ENCODE data around the gene AIPL1.

The AIPL1 gene

DNA sequence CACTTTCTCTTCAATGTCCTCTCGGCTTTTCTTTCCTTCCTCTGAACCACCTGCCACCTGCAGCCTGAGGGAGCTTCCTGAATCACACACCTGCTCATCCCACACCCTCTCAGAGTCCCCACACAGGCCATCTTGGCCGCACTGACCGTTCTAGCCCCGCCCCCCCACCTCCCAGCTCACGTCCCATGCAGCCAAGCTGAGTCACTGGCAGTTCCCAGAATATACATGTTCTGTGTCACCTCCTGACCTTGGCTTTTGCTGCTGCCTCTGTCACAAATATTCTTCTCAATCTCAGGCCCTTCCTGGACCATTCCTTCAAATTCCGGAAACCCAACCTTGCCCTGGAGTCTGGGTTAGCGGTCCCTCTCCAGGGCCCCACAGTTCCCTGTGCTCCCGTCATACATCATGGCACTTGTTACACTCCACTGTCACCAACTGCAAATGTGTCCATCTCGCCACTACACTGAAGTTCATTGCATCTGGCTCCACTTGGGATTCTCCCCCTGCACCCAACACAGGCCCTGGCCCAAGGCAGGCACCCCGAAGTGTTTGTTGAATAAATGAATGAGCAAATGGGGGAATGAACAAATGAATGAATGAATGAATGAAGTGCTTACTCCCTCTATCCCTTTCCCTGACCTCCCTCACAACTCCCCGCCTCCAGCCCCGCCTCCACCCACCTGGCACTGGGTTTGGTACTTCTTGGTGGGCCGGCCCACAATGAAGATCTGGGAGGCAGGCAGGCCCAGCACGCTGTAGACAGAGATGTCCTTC is 22.2 kb upstream of the AIPL1 start:
- Histone ChIP-seq H3K4me1 (ENCODE audit: control insufficient read depth, insufficient read depth, low read length) (peaks cover 31% of the 10 kb centered on the region), H3K4me3 (ENCODE audit: low read depth, low read length) (no peak overlapping the region), H3K9ac (ENCODE audit: low read depth, low read length) (no peak overlapping the region), H3K9me3 (ENCODE audit: control insufficient read depth, insufficient read depth, low read length) (no peaks in the 10 kb centered on the region), H3K27ac (ENCODE audit: low read depth, low read length) (no peak overlapping the region), H3K36me3 (ENCODE audit: control insufficient read depth, insufficient read depth, low read length) (peaks cover 3% of the 10 kb centered on the region; the same call in 1 of the 2 replicates), H3K27me3 (ENCODE audit: control insufficient read depth, insufficient read depth, low read length) (no peaks in the 10 kb centered on the region)

DNA sequence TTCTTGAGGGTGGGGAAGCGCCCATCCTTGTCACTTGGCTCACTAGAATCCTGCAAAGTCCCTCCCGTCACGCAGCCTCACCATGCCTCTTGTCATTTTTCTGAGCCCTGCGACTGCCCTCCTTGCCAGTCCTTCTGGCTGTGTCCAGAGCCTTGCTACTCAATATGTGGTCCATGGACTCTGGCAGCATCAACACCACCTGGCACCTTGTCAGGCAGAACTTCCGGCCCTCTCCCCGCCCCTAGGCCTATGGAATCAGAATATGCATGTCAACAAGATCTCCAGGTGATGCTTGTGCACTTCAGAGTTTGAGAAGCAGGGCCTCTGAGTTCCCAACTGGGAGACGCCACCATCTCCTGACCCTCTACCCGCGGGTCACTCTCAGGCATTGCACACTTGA is 21.4 kb upstream of the AIPL1 start:
- H3K4me1 ChIP-seq (ENCODE audit: control insufficient read depth, insufficient read depth, low read length), result peaks cover 29% of the 10 kb centered on the region
- H3K27me3 ChIP-seq (ENCODE audit: control insufficient read depth, insufficient read depth, low read length), result no peaks in the 10 kb centered on the region
- H3K4me3 ChIP-seq (ENCODE audit: low read depth, low read length), result no peak overlapping the region
- H3K9me3 ChIP-seq (ENCODE audit: control insufficient read depth, insufficient read depth, low read length), result no peaks in the 10 kb centered on the region
- H3K27ac ChIP-seq (ENCODE audit: low read depth, low read length), result no peak overlapping the region
- no peak overlapping the region for H3K9ac ChIP-seq (ENCODE audit: low read depth, low read length)
- H3K36me3 ChIP-seq (ENCODE audit: control insufficient read depth, insufficient read depth, low read length), result peaks cover 3% of the 10 kb centered on the region; the same call in 1 of the 2 replicates

DNA sequence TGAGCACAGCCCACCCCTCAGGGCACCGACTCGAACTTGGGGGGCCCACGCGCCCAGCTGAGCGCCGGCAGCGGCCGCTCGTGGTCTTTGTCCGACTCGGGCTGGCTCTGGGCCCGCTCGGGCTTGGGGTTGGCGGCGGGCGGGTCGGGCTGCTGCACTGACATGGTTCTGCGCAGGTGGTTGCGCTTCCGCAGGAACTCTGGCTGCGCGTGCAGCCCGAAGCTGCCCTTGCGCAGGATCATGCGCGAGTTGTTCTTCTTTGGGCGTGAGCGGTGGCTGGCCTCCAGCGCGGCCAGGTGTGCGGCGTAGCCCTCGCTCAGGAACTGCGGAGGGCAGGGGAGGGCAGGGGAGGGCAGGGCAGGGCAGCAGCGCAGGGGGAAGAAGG is 20.4 kb upstream of the AIPL1 start:
- peak overlapping the region; percentile 49 for H3K9ac ChIP-seq (ENCODE audit: low read depth, low read length)
- no peak overlapping the region for H3K27ac ChIP-seq (ENCODE audit: low read depth, low read length)
- peaks cover 28% of the 10 kb centered on the region for H3K4me1 ChIP-seq (ENCODE audit: control insufficient read depth, insufficient read depth, low read length)
- H3K9me3 ChIP-seq (ENCODE audit: control insufficient read depth, insufficient read depth, low read length), result no peaks in the 10 kb centered on the region
- H3K36me3 ChIP-seq (ENCODE audit: control insufficient read depth, insufficient read depth, low read length), result peaks cover 13% of the 10 kb centered on the region; the same call in 1 of the 2 replicates
- no peaks in the 10 kb centered on the region for H3K27me3 ChIP-seq (ENCODE audit: control insufficient read depth, insufficient read depth, low read length)
- H3K4me3 ChIP-seq (ENCODE audit: low read depth, low read length), result peak overlapping the region; percentile 68

DNA sequence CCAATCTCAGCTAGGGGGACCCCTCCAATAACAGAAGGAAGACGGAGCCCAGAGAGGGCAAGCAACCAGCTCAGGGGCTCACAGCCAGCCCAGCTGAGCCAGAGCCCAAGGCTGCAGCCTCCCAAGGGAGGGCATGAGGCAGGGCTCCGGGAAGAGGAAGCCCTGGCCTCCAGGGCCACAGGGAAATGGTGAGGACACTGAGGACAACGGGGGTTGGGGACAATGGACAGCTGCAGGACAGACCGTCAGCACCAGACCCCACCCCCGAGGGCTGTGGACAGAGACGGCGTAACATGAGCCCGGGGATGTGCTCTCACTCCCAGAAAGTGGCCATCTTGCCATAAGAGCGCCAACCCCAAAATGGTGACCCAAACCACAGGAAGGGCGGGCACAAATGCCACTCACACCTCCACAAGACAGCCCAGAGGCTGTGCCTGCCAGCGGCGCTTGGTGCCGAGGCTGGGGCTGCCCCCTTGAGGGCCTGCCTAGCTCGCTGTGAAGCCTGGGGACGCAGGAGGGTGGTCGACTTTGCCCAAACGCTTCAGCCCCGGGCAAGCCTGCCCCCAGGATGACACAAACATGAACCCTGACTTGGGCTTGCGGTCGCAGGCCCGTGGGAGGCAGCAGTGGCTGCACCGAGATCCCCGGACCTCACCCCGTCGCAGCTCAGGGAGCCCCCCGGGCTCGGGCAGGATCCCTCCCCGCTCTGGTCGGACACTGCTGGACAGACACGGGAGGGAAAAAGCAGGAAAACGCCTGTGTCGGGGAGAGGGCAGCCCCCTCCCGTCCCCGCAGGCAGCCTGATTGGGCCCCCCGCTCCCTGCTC is 19.8 kb upstream of the AIPL1 start:
- Histone ChIP-seq H3K4me3 (ENCODE audit: low read depth, low read length) (peak overlapping the region; percentile 68), H3K27ac (ENCODE audit: low read depth, low read length) (no peak overlapping the region), H3K9ac (ENCODE audit: low read depth, low read length) (peak overlapping the region; percentile 49), H3K4me1 (ENCODE audit: control insufficient read depth, insufficient read depth, low read length) (peaks cover 28% of the 10 kb centered on the region), H3K27me3 (ENCODE audit: control insufficient read depth, insufficient read depth, low read length) (no peaks in the 10 kb centered on the region), H3K9me3 (ENCODE audit: control insufficient read depth, insufficient read depth, low read length) (no peaks in the 10 kb centered on the region), H3K36me3 (ENCODE audit: control insufficient read depth, insufficient read depth, low read length) (peaks cover 20% of the 10 kb centered on the region)

DNA sequence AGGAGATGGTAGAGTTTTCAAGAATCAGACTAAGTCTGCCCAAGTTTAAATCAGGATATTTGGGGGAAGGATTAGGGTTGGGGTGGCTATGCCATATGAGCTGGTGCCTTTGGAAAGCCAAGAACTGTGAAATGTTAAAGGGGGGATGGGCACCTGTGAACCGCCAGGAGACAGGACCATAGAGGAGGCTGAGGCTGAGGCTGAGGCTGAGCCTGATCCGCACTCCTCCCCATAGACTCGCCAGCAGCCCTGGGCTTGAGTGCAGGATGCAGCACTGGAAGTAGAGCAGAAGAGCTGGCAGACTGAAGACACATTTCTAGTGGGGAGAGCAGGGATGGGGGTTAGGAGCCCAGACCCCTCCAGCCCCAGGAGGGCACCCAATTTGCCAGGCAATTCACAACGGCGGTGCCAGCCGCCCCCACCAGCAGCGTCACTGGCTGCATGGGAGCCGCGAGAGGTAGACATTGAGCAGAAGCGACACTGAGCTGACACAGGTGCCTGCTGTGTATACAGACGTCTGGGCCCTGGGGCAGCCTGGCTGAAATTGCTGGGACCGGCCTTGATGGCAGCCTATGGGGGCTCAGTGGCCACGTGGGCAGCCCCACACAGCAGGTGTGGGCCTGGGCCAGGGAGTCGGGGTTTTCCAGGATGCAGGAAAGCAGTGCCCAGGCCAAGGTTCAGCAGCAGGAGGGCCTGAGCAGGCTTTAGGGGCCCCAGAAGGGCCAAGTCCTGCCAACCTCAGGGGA is 18.5 kb upstream of the AIPL1 start:
- Histone ChIP-seq H3K27me3 (ENCODE audit: control insufficient read depth, insufficient read depth, low read length) (no peaks in the 10 kb centered on the region), H3K9me3 (ENCODE audit: control insufficient read depth, insufficient read depth, low read length) (no peaks in the 10 kb centered on the region), H3K27ac (ENCODE audit: low read depth, low read length) (no peak overlapping the region), H3K4me1 (ENCODE audit: control insufficient read depth, insufficient read depth, low read length) (peaks cover 28% of the 10 kb centered on the region), H3K36me3 (ENCODE audit: control insufficient read depth, insufficient read depth, low read length) (peaks cover 32% of the 10 kb centered on the region), H3K9ac (ENCODE audit: low read depth, low read length) (no peak overlapping the region), H3K4me3 (ENCODE audit: low read depth, low read length) (no peak overlapping the region)

DNA sequence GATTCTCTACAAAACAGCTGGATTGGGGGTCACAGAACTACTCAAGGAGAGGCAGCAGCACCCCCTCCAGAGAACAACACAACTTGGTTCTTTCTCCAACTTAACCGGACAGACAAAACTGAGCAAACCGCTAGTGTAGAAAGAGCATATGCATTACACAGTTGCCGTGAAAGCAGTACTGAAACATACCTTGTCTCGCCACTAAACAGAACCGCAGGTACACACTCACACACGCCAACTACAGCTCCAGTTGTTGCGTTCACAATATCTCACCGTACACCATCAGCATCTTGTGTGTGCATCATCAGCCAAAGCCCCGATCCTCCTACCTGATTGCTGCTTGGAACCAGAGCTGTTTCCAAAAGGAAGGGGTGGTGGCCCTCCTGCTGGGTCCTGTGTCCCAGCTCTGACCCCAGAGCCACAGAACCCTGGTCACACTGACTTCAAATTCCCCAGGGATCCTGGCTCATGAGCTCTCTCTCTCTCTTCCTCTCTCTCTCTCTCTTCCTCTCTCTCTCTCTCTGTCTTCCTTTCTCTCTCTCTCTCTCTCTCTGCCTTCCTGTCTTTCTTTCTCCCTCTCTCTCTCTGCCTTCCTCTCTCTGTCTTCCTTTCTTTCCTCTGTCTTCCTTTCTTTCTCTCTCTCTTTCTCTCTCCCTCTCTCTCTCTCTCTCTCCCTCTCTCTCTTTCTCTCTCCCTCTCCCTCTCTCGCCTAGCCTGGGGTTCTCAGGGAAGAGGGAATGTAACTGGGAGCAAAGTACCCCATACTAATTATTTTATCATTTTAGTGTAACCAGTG is 17.7 kb upstream of the AIPL1 start:
- Histone ChIP-seq H3K9me3 (ENCODE audit: control insufficient read depth, insufficient read depth, low read length) (no peaks in the 10 kb centered on the region), H3K27me3 (ENCODE audit: control insufficient read depth, insufficient read depth, low read length) (no peaks in the 10 kb centered on the region), H3K9ac (ENCODE audit: low read depth, low read length) (no peak overlapping the region), H3K4me3 (ENCODE audit: low read depth, low read length) (no peak overlapping the region), H3K36me3 (ENCODE audit: control insufficient read depth, insufficient read depth, low read length) (peaks cover 38% of the 10 kb centered on the region), H3K4me1 (ENCODE audit: control insufficient read depth, insufficient read depth, low read length) (peaks cover 28% of the 10 kb centered on the region), H3K27ac (ENCODE audit: low read depth, low read length) (no peak overlapping the region)

DNA sequence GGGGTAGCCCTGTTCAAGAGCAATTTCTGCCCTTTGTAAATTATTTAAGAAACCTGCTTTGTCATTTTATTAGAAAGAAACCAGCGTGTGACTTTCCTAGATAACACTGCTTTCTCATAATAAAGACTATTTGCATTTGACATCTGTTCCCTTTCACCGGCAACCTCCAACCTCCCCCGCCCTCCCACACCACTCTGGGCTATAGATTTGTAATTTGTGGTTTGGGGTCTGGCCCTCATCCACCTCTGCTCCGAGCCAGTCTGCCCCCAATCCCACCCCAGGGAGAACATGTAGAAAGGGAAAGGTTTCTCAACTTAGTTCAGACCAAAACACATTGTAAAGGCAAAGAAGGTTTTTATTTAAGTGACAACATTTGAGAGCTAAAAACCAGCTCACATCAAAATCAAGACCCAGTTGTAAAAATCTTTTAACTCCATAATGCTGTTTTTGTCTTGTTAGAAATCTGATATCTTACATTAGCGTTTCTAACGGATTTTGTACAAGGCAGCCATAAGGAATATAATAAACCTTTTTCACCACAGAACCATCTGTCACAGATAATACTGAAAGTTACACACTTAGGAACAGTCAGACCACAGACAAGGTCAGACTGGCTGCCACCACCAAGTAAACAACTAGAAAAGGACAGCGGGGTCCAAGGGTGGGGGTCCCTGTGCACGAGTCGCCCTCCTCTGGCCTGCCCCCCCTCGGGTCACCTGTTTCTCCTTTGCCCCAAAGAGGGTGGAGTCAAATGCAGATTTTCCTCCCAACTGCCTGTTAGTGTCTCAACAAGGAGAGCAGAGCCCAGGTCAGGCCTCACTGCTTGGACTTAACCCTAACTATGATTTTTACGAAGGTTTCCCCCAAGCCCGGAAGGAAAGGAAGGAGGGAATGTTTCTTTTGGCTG is 16.3 kb upstream of the AIPL1 start:
- Histone ChIP-seq H3K27ac (ENCODE audit: low read depth, low read length) (no peak overlapping the region), H3K9me3 (ENCODE audit: control insufficient read depth, insufficient read depth, low read length) (no peaks in the 10 kb centered on the region), H3K4me3 (ENCODE audit: low read depth, low read length) (no peak overlapping the region), H3K36me3 (ENCODE audit: control insufficient read depth, insufficient read depth, low read length) (peaks cover 51% of the 10 kb centered on the region), H3K9ac (ENCODE audit: low read depth, low read length) (no peak overlapping the region), H3K4me1 (ENCODE audit: control insufficient read depth, insufficient read depth, low read length) (peaks cover 28% of the 10 kb centered on the region), H3K27me3 (ENCODE audit: control insufficient read depth, insufficient read depth, low read length) (no peaks in the 10 kb centered on the region)

DNA sequence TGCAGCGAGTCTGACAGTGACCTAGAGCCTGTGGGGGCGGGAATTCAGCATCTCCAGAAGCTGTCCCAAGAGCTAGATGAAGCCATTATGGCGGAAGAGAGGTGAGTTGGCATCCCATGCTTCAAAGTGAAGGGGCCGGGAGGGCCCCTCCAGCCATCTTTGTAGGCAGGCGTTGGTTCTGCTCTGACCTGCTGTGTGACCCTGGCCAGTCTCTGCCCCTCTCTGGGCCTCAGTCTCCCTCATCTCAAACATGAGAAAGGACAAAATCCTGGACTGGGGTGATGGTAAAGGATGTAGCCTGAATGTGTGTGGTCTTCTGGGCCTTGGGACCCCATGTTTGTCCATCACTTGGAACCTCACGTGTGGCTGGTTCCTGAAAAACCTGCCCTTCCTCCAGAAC is 14.4 kb upstream of the AIPL1 start:
- Histone ChIP-seq H3K27me3 (ENCODE audit: control insufficient read depth, insufficient read depth, low read length) (no peaks in the 10 kb centered on the region), H3K9me3 (ENCODE audit: control insufficient read depth, insufficient read depth, low read length) (no peaks in the 10 kb centered on the region), H3K4me1 (ENCODE audit: control insufficient read depth, insufficient read depth, low read length) (peaks cover 28% of the 10 kb centered on the region), H3K36me3 (ENCODE audit: control insufficient read depth, insufficient read depth, low read length) (peaks cover 62% of the 10 kb centered on the region), H3K4me3 (ENCODE audit: low read depth, low read length) (no peak overlapping the region), H3K9ac (ENCODE audit: low read depth, low read length) (no peak overlapping the region), H3K27ac (ENCODE audit: low read depth, low read length) (no peak overlapping the region)

DNA sequence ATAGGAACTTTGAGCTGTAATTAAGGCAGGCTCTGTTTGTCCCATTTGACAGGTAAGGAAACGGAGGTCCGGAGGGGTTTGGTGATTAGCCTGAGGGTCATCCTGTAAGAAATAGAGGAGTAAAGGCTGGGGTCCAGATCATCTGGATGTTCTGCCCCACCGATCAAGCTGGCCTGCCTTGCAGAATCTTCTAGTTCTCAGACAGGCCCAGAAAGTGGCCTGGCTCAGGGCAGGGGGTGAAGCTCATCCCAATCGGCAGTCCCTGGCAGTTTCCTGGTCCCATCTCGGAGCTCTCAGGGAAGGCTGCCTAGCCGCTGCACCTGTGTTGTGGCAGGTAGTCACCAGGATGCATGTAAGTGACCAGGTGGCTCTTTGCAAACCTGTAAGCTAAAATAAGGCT is 13.6 kb upstream of the AIPL1 start:
- H3K36me3 ChIP-seq (ENCODE audit: control insufficient read depth, insufficient read depth, low read length), result peaks cover 62% of the 10 kb centered on the region
- H3K27me3 ChIP-seq (ENCODE audit: control insufficient read depth, insufficient read depth, low read length), result no peaks in the 10 kb centered on the region
- no peak overlapping the region for H3K4me3 ChIP-seq (ENCODE audit: low read depth, low read length)
- H3K27ac ChIP-seq (ENCODE audit: low read depth, low read length), result no peak overlapping the region
- no peak overlapping the region for H3K9ac ChIP-seq (ENCODE audit: low read depth, low read length)
- H3K4me1 ChIP-seq (ENCODE audit: control insufficient read depth, insufficient read depth, low read length), result peaks cover 28% of the 10 kb centered on the region
- H3K9me3 ChIP-seq (ENCODE audit: control insufficient read depth, insufficient read depth, low read length), result no peaks in the 10 kb centered on the region
